GM19467 (cell line): ENCODE measurements around the gene NEDD4L.
"Not testable (repeated sequence)": the region's sequence is repeated elsewhere in the genome, so short reads cannot be mapped to it uniquely, and the experiment has no call there.

ENCODE experiments used
- ATAC-seq: cut with Tn5 transposase; IDR thresholded peaks from one replicate; pipeline ENCODE4 v1.9.1; 2021; ENCODE audit warnings: mild to moderate bottlenecking, moderate library complexity; ENCODE audit not compliant: unreplicated experiment

NEDD4L gene

GRCh38 chr18:58257461-58257860 lies 213.4 kb downstream of the NEDD4L start:
- no peak for ATAC-seq

- no peak for ATAC-seq
Measured at GRCh38 chr18:58258692-58259342, 214.8 kb downstream of the NEDD4L start.

GRCh38 chr18:58263055-58263957 lies 219.3 kb downstream of the NEDD4L start:
- no peak for ATAC-seq

GRCh38 chr18:58264075-58264474 lies 220.0 kb downstream of the NEDD4L start:
- ATAC-seq: no peak

DNA sequence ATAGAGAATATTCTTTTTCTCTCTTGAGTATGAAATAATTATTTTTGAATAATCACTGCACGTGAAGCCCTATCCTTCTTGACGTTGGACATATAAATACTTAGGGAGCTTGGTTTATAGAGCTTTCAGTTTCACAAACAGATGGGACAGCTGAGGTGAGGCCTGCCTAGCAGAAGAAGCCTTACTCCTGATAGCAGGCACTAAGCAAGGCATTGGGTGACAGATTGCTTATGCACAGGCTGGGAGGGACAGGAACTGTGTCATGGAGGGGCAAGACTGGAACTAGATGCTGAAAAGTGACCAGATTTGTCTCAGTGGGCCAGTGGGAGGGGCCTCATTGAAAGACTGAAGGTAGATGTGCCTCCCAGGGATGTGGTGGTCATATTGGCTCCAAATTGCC lies 220.8 kb downstream of the NEDD4L start:
- no peak for ATAC-seq

DNA sequence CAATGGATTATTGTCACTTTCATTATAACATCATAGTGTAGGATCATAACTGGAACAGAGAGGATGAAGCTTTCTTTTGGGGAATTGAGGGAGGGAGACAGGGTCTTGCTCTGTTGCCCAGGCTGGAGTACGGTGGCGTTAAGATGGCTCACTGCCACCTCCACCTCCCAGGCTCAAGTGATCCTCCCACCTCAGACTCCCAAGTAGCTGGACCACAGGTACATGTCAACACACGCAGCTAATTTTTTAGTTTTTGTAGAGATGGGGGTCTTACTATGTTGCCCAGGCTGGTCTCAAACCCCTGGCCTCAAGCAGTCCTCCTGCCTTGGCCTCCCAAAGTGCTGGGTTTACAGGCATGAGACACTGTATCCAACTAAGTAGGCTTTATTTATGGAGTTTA lies 221.5 kb downstream of the NEDD4L start:
- not testable (repeated sequence) for ATAC-seq

GRCh38 chr18:58266291-58266690 lies 222.3 kb downstream of the NEDD4L start:
- no peak for ATAC-seq

GRCh38 chr18:58267493-58267892 lies 223.5 kb downstream of the NEDD4L start:
- no peak for ATAC-seq

DNA sequence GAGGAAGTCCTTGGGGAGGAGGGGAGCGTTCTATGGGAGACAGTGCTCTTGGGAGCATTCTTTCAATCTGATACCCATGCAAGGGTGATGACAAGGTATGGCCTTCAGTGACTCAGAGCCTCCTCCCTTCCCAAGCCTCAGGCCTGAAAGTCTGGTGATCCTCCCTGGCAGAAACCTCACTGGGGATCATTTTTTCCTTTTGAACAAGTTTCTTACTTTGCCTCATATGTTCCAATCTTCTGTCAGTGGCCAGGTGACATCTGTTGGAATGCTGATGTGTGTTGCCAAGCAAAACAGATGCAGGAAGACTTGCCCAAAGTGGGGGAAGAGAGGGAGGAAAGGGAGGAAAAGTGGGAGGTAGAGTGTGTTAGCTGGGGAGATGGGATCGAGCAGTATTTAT lies 224.8 kb downstream of the NEDD4L start:
- ATAC-seq: no peak

GRCh38 chr18:58269931-58270330 lies 225.9 kb downstream of the NEDD4L start:
- ATAC-seq: no peak

DNA sequence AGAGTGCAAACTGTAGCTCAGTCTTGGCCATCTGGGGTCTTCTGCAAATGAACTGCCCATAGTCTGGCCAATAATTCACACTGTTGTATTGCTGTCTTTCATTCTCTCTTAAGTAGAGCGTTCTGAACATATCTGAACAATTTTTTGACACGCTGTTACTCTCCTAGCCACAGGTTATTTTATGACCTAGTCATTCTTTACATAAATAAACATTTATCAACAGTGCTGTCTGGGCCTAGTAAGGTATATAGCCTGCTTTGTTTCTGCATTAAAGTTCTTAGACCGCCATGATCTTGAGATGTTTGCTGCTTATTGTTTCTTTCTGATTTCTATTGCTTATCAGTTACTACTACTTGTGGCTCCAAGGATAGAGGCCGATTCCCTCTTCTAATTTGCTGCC lies 226.4 kb downstream of the NEDD4L start:
- no peak for ATAC-seq

DNA sequence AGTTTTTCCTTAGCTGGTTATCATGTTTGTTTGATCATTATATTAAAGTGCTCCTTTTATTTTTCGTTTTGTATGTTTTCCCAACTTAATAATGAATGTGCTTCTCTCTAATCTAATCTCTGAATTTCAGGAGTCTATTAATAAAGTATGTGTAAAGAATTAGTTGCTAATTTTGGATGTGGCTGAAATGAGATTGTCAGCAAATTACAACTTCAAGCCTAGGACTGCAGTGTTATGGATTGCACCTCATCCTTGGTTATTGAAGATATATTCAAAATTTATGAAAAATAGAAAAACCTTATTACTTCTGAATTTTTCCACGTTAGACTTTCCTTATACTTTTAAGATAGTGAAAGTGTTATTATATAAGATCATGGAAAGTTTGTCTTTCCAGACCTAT lies 227.7 kb downstream of the NEDD4L start:
- no peak for ATAC-seq

DNA sequence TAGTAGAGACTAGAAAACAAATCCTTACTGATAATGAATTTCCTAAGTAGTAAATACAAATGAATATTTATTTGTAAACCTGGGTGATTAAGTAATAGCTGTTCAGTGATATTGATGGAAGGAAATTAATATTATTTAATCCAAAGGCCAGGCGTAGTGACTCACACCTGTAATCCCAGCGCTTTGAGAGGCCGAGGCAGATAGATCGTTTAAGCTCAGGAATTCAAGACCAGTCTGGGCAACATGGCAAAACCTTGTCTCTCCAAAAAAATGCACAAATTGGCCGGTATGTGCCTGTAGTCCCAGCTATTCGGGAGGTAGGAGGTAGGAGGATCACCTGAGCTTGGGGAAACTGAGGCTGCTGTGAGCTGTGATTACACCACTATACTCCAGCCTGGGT lies 228.2 kb downstream of the NEDD4L start:
- ATAC-seq: no peak

DNA sequence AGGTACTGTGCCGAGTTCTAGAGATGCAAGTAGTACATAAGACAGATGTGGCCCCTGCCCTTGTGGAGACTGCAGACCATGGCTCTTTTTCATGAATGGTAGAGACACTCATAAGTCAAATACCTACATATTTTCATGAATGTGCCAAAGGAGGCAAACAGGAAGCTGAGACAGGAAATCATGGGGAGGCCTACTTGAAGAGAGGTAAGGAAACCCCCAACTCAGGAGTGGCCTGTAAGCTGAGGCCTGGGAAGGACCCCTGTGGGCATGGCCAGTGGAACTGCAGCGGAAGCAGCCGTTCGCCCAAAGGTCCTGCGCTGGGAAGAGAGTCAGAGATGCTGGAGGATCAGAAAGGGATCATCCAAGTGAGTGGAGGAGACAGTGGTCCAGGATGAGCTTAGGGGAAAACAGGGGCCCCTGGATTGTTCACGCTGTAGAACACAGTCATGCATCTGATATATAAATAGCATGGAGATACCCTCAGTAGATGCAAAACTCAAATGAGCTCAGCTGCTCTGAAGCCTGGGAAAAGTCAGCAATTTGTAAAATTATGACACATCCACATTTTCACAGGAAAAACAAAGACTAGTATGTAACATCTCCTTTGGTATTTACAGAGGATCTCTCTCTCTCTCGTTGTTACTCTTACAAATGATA lies 228.9 kb downstream of the NEDD4L start:
- no peak for ATAC-seq

GRCh38 chr18:58275176-58275575 lies 231.2 kb downstream of the NEDD4L start:
- no peak for ATAC-seq

DNA sequence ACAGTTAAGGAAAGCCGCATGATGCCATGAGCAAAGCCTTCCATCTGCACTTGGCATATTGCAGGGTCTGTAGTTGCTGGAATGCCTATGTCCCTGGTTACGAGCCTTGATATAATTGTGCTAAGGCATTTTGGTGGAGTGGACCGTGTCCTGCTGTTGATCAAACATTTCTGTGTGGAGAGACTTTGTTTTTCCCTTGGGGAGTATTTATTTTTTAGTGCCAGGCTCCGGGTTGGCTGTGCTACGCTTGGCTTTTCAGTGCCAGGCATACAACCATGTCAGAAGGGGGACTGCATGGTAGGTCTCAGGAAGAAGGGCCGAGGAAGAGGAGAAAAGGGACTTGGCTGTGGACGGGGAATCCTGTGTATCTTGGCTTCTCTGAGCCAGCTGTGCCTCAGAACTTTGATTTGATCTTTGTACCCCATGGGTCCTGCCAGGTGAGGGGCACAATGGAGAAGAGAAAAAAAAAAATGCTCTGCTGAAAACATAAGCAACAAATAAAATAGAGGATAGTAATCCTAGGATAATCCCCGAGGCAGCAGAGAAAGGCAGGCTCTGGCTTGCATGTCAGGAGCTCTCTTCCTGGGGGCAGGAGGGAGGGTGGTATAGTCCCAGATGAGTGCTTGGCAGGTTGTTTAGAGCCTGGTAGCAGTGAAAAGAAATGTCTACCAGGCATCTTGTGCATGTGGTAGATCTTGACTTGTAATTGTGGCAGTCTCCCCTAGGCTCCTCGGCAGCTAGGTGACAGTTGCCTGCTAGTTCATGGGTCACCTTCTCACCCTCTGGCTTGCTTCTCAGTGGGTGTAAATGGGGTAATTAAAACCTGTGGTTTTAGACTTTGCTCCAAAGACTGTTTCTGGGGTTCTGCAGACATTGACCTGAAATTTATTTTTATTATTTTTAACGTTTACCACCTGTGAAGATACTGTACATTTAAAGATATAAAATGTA lies 233.0 kb downstream of the NEDD4L start:
- ATAC-seq: no peak

DNA sequence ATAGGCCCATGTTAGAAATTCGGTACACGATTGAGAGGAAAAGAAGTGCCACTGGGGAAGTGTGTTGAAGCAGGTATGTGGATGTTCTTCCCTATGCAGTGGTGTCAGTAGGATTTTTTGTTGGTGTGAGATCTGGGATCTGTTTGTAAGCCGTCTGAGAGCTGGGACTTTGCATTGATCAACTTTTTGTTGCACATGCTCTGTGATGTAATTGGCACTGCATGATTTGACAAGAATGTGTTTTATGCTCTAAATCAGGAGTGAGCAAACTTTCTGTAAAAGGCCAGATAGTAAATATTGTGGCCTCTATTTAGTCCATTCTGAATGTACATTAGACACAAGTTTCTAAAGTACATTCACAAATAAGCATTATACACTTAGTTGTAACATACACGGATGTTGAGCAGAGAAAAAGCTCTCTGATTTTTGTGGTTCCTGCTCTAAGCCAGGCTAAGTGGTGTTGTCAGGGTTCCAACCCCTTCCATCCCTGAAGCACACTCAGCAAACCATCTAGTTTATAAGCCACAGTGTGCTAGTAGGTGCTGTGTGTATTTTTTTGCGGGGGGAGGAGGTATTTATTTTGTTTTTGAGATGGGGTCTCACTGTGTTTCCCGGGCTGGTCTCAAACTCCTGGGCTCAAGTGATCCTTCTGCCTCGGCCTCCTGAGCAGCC lies 235.6 kb downstream of the NEDD4L start:
- no peak for ATAC-seq

DNA sequence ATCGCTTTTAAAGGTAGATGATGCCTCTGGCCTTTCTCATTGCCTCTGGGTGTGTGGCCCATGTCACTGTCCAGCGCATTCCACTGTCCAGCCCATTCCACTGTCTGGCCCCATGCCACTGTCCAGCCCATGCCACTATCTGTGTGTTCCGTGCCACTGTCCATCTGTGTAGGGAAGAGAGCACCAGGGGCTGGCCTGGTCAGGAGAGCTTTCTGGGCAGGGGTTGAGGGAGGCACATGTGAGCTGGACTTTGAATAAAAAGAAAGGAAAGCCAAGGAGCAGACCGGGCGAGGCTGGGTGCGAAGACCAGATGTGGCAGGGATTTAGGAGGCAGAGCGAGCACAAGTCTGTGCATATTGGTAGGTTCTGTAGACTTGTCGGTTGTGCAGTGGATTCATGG lies 236.2 kb downstream of the NEDD4L start:
- no peak for ATAC-seq

DNA sequence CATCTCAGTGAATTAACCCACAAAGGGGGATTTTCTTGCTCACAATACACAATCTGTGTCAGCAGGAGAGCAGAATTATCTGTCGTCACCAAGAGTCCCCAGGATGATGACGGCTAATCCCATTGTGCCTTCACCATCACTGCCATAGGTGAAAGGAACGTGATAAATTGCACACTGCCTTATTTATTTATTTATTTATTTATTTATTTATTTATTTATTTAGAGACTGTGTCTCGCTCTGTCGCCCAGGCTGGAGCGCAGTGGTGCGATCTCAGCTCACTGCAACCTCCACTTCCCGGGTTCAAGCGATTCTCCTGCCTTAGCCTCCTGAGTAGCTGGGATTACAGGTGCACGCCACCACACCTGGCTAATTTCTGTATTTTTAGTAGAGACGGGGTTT lies 238.8 kb downstream of the NEDD4L start:
- not testable (repeated sequence) for ATAC-seq
